ENCODE measurements around the gene GIMAP5. TPM values are rescaled to one million over a fixed set of nuclear protein-coding genes. Genes with fewer than 3 reads are reported as not detected.
"Not testable (repeated sequence)": the region's sequence is repeated elsewhere in the genome, so short reads cannot be mapped to it uniquely, and the experiment has no call there.

Gene GIMAP5
- total RNA-seq, 2 donors from 2014 or later: 2.5 to 5.2 TPM

DNA sequence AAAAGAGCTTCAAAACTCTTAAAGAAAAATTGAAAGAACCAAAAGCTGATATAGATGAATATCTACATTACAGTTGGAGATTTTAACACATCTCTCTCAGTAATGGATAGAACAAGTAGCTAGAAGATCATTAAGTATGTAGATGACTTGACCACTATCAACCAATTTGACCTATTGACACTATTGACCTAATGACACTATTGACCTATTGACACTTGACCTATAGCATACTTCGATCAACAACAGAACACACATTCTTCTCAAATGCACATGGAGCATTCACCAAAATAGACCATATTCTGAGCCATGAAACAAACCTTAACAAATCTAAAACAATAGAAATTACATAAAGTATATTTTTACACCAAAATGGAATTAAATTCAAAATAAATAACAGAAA is 22.3 kb downstream of the GIMAP5 start:
- no peaks in the 10 kb centered on the region for H3K9me3 ChIP-seq

DNA sequence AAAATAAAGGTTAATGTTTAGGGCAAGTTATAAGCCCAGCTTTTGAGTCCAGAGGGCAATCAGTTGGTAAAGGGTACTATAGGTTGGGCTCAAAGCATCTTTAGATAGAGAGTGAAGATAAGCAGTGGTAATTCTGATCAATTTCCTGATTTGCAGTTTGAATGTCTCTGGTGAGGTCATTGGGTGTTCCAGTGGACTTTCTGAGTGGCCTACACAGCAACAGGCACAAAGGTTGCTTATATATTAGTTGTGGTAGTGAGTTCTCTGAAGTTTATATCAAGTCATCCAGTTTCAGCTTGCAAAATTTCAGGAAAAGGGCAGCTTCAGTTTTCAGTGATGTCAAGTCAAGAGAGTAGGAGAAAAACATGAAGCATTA is 29.1 kb downstream of the GIMAP5 start:
- TF ChIP-seq, protein P1, sequence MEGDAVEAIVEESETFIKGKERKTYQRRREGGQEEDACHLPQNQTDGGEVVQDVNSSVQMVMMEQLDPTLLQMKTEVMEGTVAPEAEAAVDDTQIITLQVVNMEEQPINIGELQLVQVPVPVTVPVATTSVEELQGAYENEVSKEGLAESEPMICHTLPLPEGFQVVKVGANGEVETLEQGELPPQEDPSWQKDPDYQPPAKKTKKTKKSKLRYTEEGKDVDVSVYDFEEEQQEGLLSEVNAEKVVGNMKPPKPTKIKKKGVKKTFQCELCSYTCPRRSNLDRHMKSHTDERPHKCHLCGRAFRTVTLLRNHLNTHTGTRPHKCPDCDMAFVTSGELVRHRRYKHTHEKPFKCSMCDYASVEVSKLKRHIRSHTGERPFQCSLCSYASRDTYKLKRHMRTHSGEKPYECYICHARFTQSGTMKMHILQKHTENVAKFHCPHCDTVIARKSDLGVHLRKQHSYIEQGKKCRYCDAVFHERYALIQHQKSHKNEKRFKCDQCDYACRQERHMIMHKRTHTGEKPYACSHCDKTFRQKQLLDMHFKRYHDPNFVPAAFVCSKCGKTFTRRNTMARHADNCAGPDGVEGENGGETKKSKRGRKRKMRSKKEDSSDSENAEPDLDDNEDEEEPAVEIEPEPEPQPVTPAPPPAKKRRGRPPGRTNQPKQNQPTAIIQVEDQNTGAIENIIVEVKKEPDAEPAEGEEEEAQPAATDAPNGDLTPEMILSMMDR (IDR thresholded peaks at IDR 0.05): no peak
- Histone ChIP-seq H3K9me3 (no peaks in the 10 kb centered on the region), H3K27me3 (no peaks in the 10 kb centered on the region), H3K9ac (ENCODE audit: low read depth in 2 of 2, low read length in 2 of 2) (no peak overlapping the region), H3K4me3 (no peak overlapping the region), H3K27ac (no peak overlapping the region), H3K4me1 (no peaks in the 10 kb centered on the region), H3K36me3 (no peaks in the 10 kb centered on the region)
- intact Hi-C loops (cut with DNase I): no loop called here
- no peak for DNase-seq

More for the DNA sequence above, 22.3 kb downstream of the GIMAP5 start:
- Histone ChIP-seq H3K4me1 (no peaks in the 10 kb centered on the region), H3K36me3 (no peaks in the 10 kb centered on the region), H3K27ac (no peak overlapping the region), H3K27me3 (no peaks in the 10 kb centered on the region), H3K4me3 (no peak overlapping the region), H3K9ac (ENCODE audit: low read depth in 2 of 2, low read length in 2 of 2) (no peak overlapping the region)
- DNase-seq: no peak
- TF ChIP-seq, protein P1 (IDR thresholded peaks at IDR 0.05): no peak
- intact Hi-C loops (cut with DNase I): loop anchor here (5.0 kb wide), 1 partner anchor 312 kb away; no protein-coding TSS in a partner anchor

DNA sequence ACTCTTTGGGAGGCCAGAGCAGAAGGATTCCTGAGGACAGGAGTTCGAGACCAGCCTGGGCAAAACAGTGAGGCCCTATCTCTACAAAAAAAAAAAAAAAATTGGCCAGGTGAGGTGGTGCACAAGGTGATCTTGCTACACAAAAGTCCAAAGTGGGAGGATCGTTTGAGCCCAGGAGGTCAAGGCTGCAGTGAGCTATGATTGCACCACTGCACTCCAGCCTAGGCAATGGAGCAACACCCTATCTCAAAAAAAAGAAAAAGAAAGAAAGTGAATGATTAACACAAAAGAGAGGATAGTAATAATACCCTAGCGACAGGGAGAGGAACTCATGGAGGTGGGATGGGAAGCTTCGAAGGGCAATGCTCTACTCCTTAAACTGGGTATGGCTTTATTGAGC is 32.5 kb downstream of the GIMAP5 start:
- Histone ChIP-seq H3K4me3 (no peak overlapping the region), H3K27me3 (no peaks in the 10 kb centered on the region), H3K36me3 (no peaks in the 10 kb centered on the region), H3K27ac (no peak overlapping the region), H3K4me1 (no peaks in the 10 kb centered on the region), H3K9ac (ENCODE audit: low read depth in 2 of 2, low read length in 2 of 2) (no peak overlapping the region), H3K9me3 (no peaks in the 10 kb centered on the region)
- intact Hi-C loops (cut with DNase I): no loop called here
- TF ChIP-seq, protein P1 (IDR thresholded peaks at IDR 0.05): no peak
- DNase-seq: no peak

DNA sequence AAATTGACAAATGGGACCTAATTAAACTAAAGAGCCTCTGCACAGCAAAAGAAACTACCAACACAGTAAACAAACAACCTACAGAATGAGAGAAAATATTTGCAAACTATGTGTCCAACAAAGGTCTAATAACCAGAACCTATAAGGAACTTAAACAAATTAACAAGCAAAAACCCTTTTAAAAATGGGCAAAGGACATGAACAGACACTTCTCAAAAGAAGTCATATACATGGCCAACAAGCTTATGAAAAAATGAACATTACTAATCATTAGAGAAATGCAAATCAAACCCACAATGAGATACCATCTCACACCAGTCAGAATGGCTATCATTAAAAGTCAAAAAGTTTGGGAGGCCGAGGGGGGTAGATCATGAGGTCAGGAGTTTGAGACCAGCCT is 36.9 kb downstream of the GIMAP5 start:
- H3K27me3 ChIP-seq; H3K9ac ChIP-seq (ENCODE audit: low read depth in 2 of 2, low read length in 2 of 2); H3K27ac ChIP-seq; H3K36me3 ChIP-seq; H3K9me3 ChIP-seq; intact Hi-C loops (cut with DNase I); H3K4me3 ChIP-seq; DNase-seq; H3K4me1 ChIP-seq: not testable (repeated sequence)

DNA sequence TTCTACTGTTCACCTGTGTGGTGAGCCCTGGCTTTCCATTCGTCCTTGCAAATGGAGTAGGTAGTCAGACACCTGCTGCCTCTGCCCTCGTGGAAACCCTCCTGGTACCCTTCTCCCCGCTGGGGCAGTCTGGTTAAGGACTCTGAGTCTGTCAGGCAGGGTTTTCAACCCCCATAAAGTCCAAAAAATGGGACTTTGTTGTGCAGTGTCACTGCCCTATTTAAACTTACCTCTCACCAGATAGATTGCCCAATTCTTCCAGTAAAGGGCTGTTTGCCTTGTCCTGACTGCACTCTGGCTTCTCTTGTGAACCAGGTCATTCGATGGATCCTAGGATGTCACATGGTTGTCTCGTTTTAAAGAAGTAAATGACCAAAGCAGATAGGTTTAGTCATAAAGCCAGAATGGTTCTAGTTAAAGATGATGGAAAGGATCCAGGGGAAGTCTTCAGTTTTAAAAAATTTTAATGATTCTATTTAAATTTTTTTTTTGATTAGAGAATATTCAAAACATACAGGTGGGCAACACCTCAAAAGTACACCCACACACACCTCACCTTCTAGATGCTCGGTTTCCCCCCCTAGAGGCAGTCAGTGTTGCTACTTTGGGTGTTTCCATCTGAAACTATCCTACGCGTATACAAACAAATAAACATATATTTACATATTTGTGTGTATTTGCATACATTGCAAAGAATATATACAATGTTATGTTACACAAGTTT is 41.0 kb downstream of the GIMAP5 start:
- DNase-seq: no peak
- TF ChIP-seq, protein P1 (IDR thresholded peaks at IDR 0.05): no peak
- H3K9me3 ChIP-seq: no peaks in the 10 kb centered on the region
- H3K36me3 ChIP-seq: no peaks in the 10 kb centered on the region
- no peak overlapping the region for H3K9ac ChIP-seq (ENCODE audit: low read depth in 2 of 2, low read length in 2 of 2)
- H3K4me1 ChIP-seq: no peaks in the 10 kb centered on the region
- H3K27me3 ChIP-seq: no peaks in the 10 kb centered on the region
- intact Hi-C loops (cut with DNase I): no loop called here
- no peak overlapping the region for H3K27ac ChIP-seq
- H3K4me3 ChIP-seq: no peak overlapping the region

DNA sequence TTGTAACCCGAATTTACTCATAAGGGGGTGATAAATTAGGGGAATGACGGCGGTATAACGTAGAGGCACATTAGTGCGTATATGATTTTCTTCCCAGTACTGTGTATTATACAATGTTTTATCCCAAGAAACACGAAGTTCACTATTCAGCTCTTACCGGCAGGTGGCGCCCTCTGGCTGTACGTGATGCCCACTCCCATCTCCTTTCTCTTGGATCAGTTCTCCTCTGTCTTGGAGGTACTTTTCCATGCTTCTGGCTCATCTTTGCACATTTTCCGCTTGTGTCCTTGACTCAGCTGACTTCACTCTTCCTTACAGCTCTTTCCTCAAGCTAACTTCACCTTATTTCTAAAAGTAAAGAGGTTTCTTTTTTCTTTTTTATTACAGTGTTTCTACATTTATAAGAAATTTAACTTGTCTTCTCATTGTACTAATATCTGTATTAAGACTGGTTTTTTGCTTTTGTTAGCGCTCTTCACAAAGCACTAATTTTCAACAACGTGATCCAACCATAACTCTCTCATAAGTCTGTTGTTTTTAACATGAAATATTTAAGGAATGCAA is 41.6 kb downstream of the GIMAP5 start:
- Histone ChIP-seq H3K9ac (ENCODE audit: low read depth in 2 of 2, low read length in 2 of 2) (no peak overlapping the region), H3K9me3 (no peaks in the 10 kb centered on the region), H3K36me3 (no peaks in the 10 kb centered on the region), H3K27ac (no peak overlapping the region), H3K27me3 (no peaks in the 10 kb centered on the region), H3K4me1 (no peaks in the 10 kb centered on the region), H3K4me3 (no peak overlapping the region)
- peak; percentile 93 for DNase-seq
- TF ChIP-seq, protein P1 (IDR thresholded peaks at IDR 0.05): peak; percentile 81
- intact Hi-C loops (cut with DNase I): no loop called here
